SU-DHL-6 (cell line): Measurements from ENCODE around the gene CTNND2.

Experiments
- H2AFZ ChIP-seq: fragments of 200-600 bp; sonication (generic); 2 replicates; pipeline ENCODE4 v1.6.1; 2014; ENCODE audit warnings: low read depth, mild to moderate bottlenecking, moderate library complexity, mixed read lengths, antibody characterized with exemption, low read length; ENCODE audit not compliant: severe bottlenecking
- H3F3A ChIP-seq: fragments of 200-600 bp; shearing (Covaris generic); 2 replicates; pipeline ENCODE4 v1.6.0; 2016; ENCODE audit warnings: antibody characterized with exemption, mild to moderate bottlenecking; ENCODE audit not compliant: insufficient read depth
- H3K27ac ChIP-seq: fragments of 200-600 bp; sonication (generic); 2 replicates; pipeline ENCODE4 v1.5.1; 2016; ENCODE audit warnings: low read depth, mild to moderate bottlenecking, low read length, moderate library complexity, mixed read lengths
- H3K27me3 ChIP-seq: fragments of 200-600 bp; sonication (generic), shearing (Covaris generic); 2 replicates; pipeline ENCODE4 v1.6.0; 2014; ENCODE audit warnings: mild to moderate bottlenecking, low read length
- H3K36me3 ChIP-seq: fragments of 200-600 bp; sonication (generic); 2 replicates; pipeline ENCODE4 v1.6.1; 2014; ENCODE audit warnings: mild to moderate bottlenecking, low read length, mixed read lengths
- H3K4me2 ChIP-seq: fragments of 300-600, 200-600 bp; shearing (Covaris generic), sonication (generic); 2 replicates; pipeline ENCODE4 v1.6.0; 2014; ENCODE audit warnings: low read length, low read depth, mild to moderate bottlenecking; ENCODE audit not compliant: poor library complexity, severe bottlenecking
- H3K4me3 ChIP-seq: fragments of 200-600 bp; sonication (generic); 2 replicates; pipeline ENCODE4 v1.5.1; 2014; ENCODE audit warnings: antibody characterized with exemption, low read length, mild to moderate bottlenecking, mixed read lengths; ENCODE audit not compliant: insufficient read depth, poor library complexity, severe bottlenecking
- H3K79me2 ChIP-seq: fragments of 200-600 bp; sonication (generic); 2 replicates; pipeline ENCODE4 v1.6.1; 2014; ENCODE audit warnings: mild to moderate bottlenecking, low read length, moderate library complexity; ENCODE audit not compliant: insufficient read depth
- H3K9ac ChIP-seq: fragments of 200-600 bp; sonication (generic); 2 replicates; pipeline ENCODE4 v1.7.0; 2014; ENCODE audit warnings: mild to moderate bottlenecking, low read length
- H3K9me2 ChIP-seq: fragments of 200-600 bp; sonication (generic); replicated peaks from 2 replicates; pipeline ENCODE4 v1.6.1; 2014; ENCODE audit warnings: low read length; ENCODE audit not compliant: insufficient read depth
- H3K9me3 ChIP-seq: fragments of 200-600 bp; sonication (generic); 2 replicates; pipeline ENCODE4 v1.6.1; 2014; ENCODE audit warnings: low read length, mixed read lengths; ENCODE audit not compliant: insufficient read depth
- H4K20me1 ChIP-seq: fragments of 200-600 bp; sonication (generic); 2 replicates; pipeline ENCODE4 v1.6.1; 2014; ENCODE audit warnings: low read depth, mild to moderate bottlenecking, antibody characterized with exemption, low read length, moderate library complexity, mixed read lengths
- EZH2phosphoT487 ChIP-seq: fragments of 200-600 bp; sonication (generic), shearing (Covaris generic); conservative IDR thresholded peaks from 2 replicates; pipeline ENCODE4 v1.6.1; 2018; ENCODE audit warnings: mild to moderate bottlenecking, antibody characterized with exemption, low read length, moderate library complexity, mixed read lengths
- TF ChIP-seq, protein P1 (sequence below): fragments of 200-600 bp; sonication (generic); IDR thresholded peaks from one replicate; pipeline ENCODE4 v1.5.1; 2017; ENCODE audit warnings: antibody characterized with exemption, mild to moderate bottlenecking, low read length, moderate library complexity; ENCODE audit not compliant: insufficient read depth, poor library complexity, severe bottlenecking

Gene CTNND2

DNA sequence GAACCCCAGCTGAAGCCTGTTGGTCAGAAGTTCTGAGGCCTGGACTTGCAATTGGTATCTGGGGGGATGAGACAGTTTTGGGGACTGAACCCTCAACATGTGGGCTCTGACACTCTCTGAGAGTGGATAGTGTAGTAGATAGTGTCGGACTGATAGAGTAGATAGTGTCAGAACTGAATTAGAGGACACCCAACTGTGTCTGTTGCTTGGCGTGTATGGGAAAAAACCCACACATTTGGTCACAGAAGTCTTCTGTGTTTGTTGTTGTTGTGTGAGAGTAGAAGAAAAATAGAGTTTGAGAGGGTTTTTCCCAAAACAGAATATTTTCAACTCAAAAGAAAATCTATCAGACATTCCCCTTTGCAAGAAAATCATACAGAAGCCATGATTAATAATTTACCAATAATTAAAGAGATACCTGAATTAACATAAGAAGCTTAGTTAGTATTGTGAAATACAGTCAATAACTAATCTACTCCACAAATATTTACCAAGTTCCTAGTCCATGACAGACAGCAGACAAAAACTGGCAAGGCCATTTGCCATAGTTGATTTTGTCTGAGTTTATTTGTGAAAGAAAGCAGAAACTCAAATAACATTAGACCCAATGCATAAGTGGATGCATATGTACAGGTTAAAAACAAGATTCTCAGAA lies 170.9 kb downstream of the CTNND2 start:
- Histone ChIP-seq H3K27ac (no peak overlapping the region), H3K9ac (no peak overlapping the region), H3K4me3 (no peak overlapping the region), H3K9me2 (no peaks in the 10 kb centered on the region), H4K20me1 (no peaks in the 10 kb centered on the region), H3F3A (no peaks in the 10 kb centered on the region), H3K27me3 (no peaks in the 10 kb centered on the region), H3K36me3 (no peaks in the 10 kb centered on the region), H3K4me2 (no peak overlapping the region), H3K9me3 (no peaks in the 10 kb centered on the region), H3K79me2 (no peaks in the 10 kb centered on the region), H2AFZ (no peak overlapping the region)
- TF ChIP-seq, protein P1, sequence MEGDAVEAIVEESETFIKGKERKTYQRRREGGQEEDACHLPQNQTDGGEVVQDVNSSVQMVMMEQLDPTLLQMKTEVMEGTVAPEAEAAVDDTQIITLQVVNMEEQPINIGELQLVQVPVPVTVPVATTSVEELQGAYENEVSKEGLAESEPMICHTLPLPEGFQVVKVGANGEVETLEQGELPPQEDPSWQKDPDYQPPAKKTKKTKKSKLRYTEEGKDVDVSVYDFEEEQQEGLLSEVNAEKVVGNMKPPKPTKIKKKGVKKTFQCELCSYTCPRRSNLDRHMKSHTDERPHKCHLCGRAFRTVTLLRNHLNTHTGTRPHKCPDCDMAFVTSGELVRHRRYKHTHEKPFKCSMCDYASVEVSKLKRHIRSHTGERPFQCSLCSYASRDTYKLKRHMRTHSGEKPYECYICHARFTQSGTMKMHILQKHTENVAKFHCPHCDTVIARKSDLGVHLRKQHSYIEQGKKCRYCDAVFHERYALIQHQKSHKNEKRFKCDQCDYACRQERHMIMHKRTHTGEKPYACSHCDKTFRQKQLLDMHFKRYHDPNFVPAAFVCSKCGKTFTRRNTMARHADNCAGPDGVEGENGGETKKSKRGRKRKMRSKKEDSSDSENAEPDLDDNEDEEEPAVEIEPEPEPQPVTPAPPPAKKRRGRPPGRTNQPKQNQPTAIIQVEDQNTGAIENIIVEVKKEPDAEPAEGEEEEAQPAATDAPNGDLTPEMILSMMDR: no peak
- TF ChIP-seq EZH2phosphoT487: no peak

DNA sequence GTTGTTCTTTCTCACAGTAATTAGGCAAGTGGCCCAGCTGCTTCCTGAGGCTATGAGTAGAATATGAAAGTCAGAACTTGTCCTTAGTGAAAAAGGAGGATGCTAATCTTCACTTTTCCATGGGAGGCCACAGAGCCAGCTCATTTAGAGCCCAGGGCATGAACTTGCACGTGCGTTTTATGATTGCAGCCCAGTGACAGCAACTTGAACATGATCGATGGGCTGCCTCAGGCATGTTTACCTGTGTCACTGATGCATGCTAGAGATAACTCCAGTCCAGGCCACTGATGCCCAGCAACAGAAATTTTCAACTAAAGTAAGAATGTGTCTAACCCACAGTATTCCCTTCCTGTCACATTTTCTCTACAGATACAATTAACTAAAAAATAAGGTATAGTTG lies 179.3 kb downstream of the CTNND2 start:
- no peaks in the 10 kb centered on the region for H3K9me2 ChIP-seq
- H3K27ac ChIP-seq: no peak overlapping the region
- no peak overlapping the region for H2AFZ ChIP-seq
- H3F3A ChIP-seq: no peaks in the 10 kb centered on the region
- no peaks in the 10 kb centered on the region for H3K36me3 ChIP-seq
- H3K4me2 ChIP-seq: no peak overlapping the region
- H3K4me3 ChIP-seq: no peak overlapping the region
- no peak overlapping the region for H3K9ac ChIP-seq
- no peaks in the 10 kb centered on the region for H3K9me3 ChIP-seq
- H4K20me1 ChIP-seq: no peaks in the 10 kb centered on the region
- TF ChIP-seq EZH2phosphoT487: no peak
- TF ChIP-seq, protein P1: no peak
- no peaks in the 10 kb centered on the region for H3K79me2 ChIP-seq
- H3K27me3 ChIP-seq: no peaks in the 10 kb centered on the region

DNA sequence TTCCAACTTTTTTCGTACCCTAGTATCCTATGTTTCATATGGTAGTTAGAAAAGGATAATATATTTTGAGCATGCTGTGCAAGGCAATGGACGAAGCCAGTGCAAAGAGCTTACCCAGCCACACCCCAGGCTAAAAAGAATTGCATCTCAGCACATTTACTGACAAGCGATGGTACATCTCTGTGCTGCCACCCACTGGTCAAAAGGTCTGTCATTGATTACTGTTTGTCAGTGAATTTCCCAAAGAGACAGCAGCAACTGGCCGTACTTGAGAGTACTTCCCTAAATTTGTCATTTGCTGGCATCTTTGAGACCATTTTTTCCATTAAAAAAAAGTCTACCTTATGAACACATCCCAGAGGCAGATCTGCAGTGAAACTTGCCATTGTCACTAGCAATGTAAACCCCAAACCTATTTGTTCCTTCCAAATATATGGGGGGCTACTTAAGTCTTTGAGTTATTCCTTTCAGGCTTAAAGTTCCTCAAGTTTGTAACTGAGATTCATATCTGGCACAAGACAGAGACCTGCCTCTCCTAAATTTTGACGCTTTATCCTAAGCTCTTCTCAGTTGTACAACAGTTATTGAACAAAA lies 184.3 kb downstream of the CTNND2 start:
- Histone ChIP-seq H3K27me3 (no peaks in the 10 kb centered on the region), H3F3A (no peaks in the 10 kb centered on the region), H3K79me2 (no peaks in the 10 kb centered on the region), H3K9me2 (no peaks in the 10 kb centered on the region), H3K4me3 (no peak overlapping the region), H3K36me3 (no peaks in the 10 kb centered on the region), H3K27ac (no peak overlapping the region), H2AFZ (no peak overlapping the region), H3K9me3 (no peaks in the 10 kb centered on the region), H3K4me2 (no peak overlapping the region), H4K20me1 (no peaks in the 10 kb centered on the region), H3K9ac (no peak overlapping the region)
- TF ChIP-seq, protein P1: peak; percentile 23
- TF ChIP-seq EZH2phosphoT487: no peak
